AG20443 (cell line): ENCODE data around the gene LRRC2.
"Not testable (repeated sequence)": the region's sequence is repeated elsewhere in the genome, so short reads cannot be mapped to it uniquely, and the experiment has no call there.

Experiments used
- DNase-seq: peaks from one replicate; pipeline ENCODE4 v3.0.0; 2012; ENCODE audit warnings: low spot score, mixed read lengths

The LRRC2 gene

GRCh38 chr3:46557814-46558183 lies 8.3 kb downstream of the LRRC2 start:
- no peak for DNase-seq

GRCh38 chr3:46553154-46553553 lies 12.9 kb downstream of the LRRC2 start:
- no peak for DNase-seq

GRCh38 chr3:46552538-46552937 lies 13.6 kb downstream of the LRRC2 start:
- DNase-seq, result no peak

GRCh38 chr3:46551615-46552014 lies 14.5 kb downstream of the LRRC2 start:
- no peak for DNase-seq

GRCh38 chr3:46549989-46550388 lies 16.1 kb downstream of the LRRC2 start:
- DNase-seq, result no peak

GRCh38 chr3:46549408-46549904 lies 16.6 kb downstream of the LRRC2 start:
- no peak for DNase-seq

GRCh38 chr3:46548611-46549010 lies 17.5 kb downstream of the LRRC2 start:
- not testable (repeated sequence) for DNase-seq

GRCh38 chr3:46546896-46547440 lies 19.1 kb downstream of the LRRC2 start:
- no peak for DNase-seq

- no peak for DNase-seq
These were observed 20.1 kb downstream of the LRRC2 start for GRCh38 chr3:46545818-46546630.

- no peak for DNase-seq
These were observed 21.2 kb downstream of the LRRC2 start for GRCh38 chr3:46544771-46545503.

GRCh38 chr3:46542801-46543201 lies 23.3 kb downstream of the LRRC2 start:
- no peak for DNase-seq

- no peak for DNase-seq
These were observed 23.8 kb downstream of the LRRC2 start for GRCh38 chr3:46542344-46542743.

GRCh38 chr3:46541835-46542234 lies 24.3 kb downstream of the LRRC2 start:
- DNase-seq, result no peak

- DNase-seq, result no peak
These were observed 25.6 kb downstream of the LRRC2 start for GRCh38 chr3:46540550-46540949.

GRCh38 chr3:46539443-46540005 lies 26.6 kb downstream of the LRRC2 start:
- no peak for DNase-seq

GRCh38 chr3:46538803-46539442 lies 27.2 kb downstream of the LRRC2 start:
- DNase-seq, result peak; percentile 78

- DNase-seq, result not testable (repeated sequence)
These were observed 27.7 kb downstream of the LRRC2 start for GRCh38 chr3:46538425-46538802.

- no peak for DNase-seq
These were observed 28.3 kb downstream of the LRRC2 start for GRCh38 chr3:46537779-46538178.

- DNase-seq, result no peak
These were observed 28.8 kb downstream of the LRRC2 start for GRCh38 chr3:46537316-46537715.

GRCh38 chr3:46536758-46537157 lies 29.3 kb downstream of the LRRC2 start:
- DNase-seq, result no peak

- DNase-seq, result no peak
These were observed 30.4 kb downstream of the LRRC2 start for GRCh38 chr3:46535746-46536145.

- DNase-seq, result no peak
These were observed 33.0 kb downstream of the LRRC2 start for GRCh38 chr3:46533091-46533490.
